PC-9 (cell line): ENCODE data around the gene ABHD17A. TPM values are rescaled to one million over a fixed set of nuclear protein-coding genes. Genes with fewer than 3 reads are reported as not detected.

Source experiments
- BruUV-seq: library from RNA; stranded (reverse); fragments of 400-500 nt; replicated peaks from 2 replicates; lab custom pipeline; 2021; lab: Mats Ljungman, UMichigan
- CTCF ChIA-PET: fragments of 300-600 bp; sonication (Branson Sonifier 250); formaldehyde crosslinking; loops from one replicate; lab custom pipeline; 2022; ENCODE audit warnings: antibody characterized with exemption; lab: Charles Lee
- POLR2A ChIA-PET: fragments of 300-600 bp; sonication (Branson Sonifier 250); formaldehyde crosslinking; loops from one replicate; lab custom pipeline; 2022; ENCODE audit warnings: antibody characterized with exemption; ENCODE audit not compliant: unreplicated experiment; lab: Charles Lee
- DNase-seq, 2 experiments: peaks; one replicate each; pipeline versions ENCODE4 v3.0.0 to v3.0.0-alpha.2; 2015 to 2022; ENCODE audit warnings: mixed read lengths in 1 of 2
- H2AFZ ChIP-seq: fragments of 200-600 bp; sonication (generic); 2 replicates; pipeline ENCODE4 v1.8.1; 2017; ENCODE audit warnings: antibody characterized with exemption
- H3F3A ChIP-seq: fragments of 200-600 bp; sonication (generic); 2 replicates; pipeline ENCODE4 v1.8.1; 2017; ENCODE audit warnings: antibody characterized with exemption, mild to moderate bottlenecking, low read depth; ENCODE audit not compliant: insufficient read depth
- H3K27ac ChIP-seq: fragments of 200-600 bp; sonication (generic); 2 replicates; pipeline ENCODE4 v1.6.1; 2016; ENCODE audit warnings: mixed run types
- H3K27me3 ChIP-seq: fragments of 200-600 bp; sonication (generic); 2 replicates; pipeline ENCODE4 v1.6.1; 2016; ENCODE audit warnings: low read depth, mixed run types; ENCODE audit not compliant: insufficient read depth
- H3K36me3 ChIP-seq: fragments of 200-600 bp; sonication (generic); 2 replicates; pipeline ENCODE4 v1.6.1; 2016; ENCODE audit warnings: low read depth, mixed run types
- H3K4me1 ChIP-seq: fragments of 200-600 bp; sonication (generic); replicated peaks from 2 replicates; pipeline ENCODE4 v1.6.1; 2016; ENCODE audit warnings: mixed run types; ENCODE audit not compliant: insufficient read depth
- H3K4me2 ChIP-seq: fragments of 200-600 bp; sonication (generic); 2 replicates; pipeline ENCODE4 v1.6.1; 2017; ENCODE audit warnings: mixed run types
- H3K4me3 ChIP-seq: fragments of 200-600 bp; sonication (generic); 2 replicates; pipeline ENCODE4 v1.6.1; 2016; ENCODE audit warnings: mixed run types
- H3K79me2 ChIP-seq: fragments of 200-600 bp; sonication (generic); 2 replicates; pipeline ENCODE4 v1.6.1; 2017; ENCODE audit warnings: low read depth, mixed run types
- H3K9me2 ChIP-seq: fragments of 200-600 bp; sonication (generic); 2 replicates; pipeline ENCODE4 v1.8.1; 2017; ENCODE audit warnings: mild to moderate bottlenecking; ENCODE audit not compliant: insufficient read depth
- H3K9me3 ChIP-seq: fragments of 200-600 bp; sonication (generic); 2 replicates; pipeline ENCODE4 v1.8.1; 2016; ENCODE audit warnings: low read depth; ENCODE audit not compliant: insufficient read depth
- H4K20me1 ChIP-seq: fragments of 200-600 bp; sonication (generic); 2 replicates; pipeline ENCODE4 v1.8.1; 2017; ENCODE audit not compliant: insufficient read depth
- CTCF ChIP-seq: fragments of 200-600 bp; sonication (generic); conservative IDR thresholded peaks from 2 replicates; pipeline ENCODE4 v1.6.1; 2017; ENCODE audit warnings: mixed run types, antibody characterized with exemption, mild to moderate bottlenecking, moderate library complexity
- EZH2 ChIP-seq: fragments of 200-600 bp; sonication (generic); IDR thresholded peaks from 2 replicates; pipeline ENCODE4 v1.8.0; 2017; ENCODE audit warnings: antibody characterized with exemption, low read depth
- intact Hi-C: fragments of 100-400 bp; cut with micrococcal nuclease; formaldehyde crosslinking; loops from one replicate; pipeline ENCODE4 v1.10.0; 2022; ENCODE audit not compliant: unreplicated experiment
- total RNA-seq: library from RNA; stranded (reverse); gene quantifications from 2 replicates; pipeline ENCODE4 v1.2.3, GENCODE V29; 2021

The ABHD17A gene
- total RNA-seq, 1 experiment from 2014 or later, result 35.9 TPM

- Histone ChIP-seq H3K4me3 (no peak overlapping the region), H3K27me3 (no peaks in the 10 kb centered on the region), H3K4me2 (no peak overlapping the region), H3K27ac (no peak overlapping the region), H4K20me1 (peaks cover 36% of the 10 kb centered on the region), H3F3A (no peaks in the 10 kb centered on the region), H2AFZ (no peak overlapping the region), H3K36me3 (no peaks in the 10 kb centered on the region), H3K79me2 (peaks cover 5% of the 10 kb centered on the region; the same call in 1 of the 2 replicates), H3K9me2 (no peaks in the 10 kb centered on the region), H3K9me3 (no peaks in the 10 kb centered on the region), H3K4me1 (no peaks in the 10 kb centered on the region)
- TF ChIP-seq EZH2 (no peak), CTCF (no peak)
- POLR2A ChIA-PET, result no interaction called here
- no peak for DNase-seq
- CTCF ChIA-PET, result no interaction called here
- BruUV-seq, result no TSS peak
- intact Hi-C loops, result no loop called here
These were observed 48.7 kb downstream of the ABHD17A start for GRCh38 chr19:1836458-1837221.

GRCh38 chr19:1833540-1833939, 51.8 kb downstream of the ABHD17A start:
- Histone ChIP-seq H3K27ac (no peak overlapping the region), H3F3A (no peaks in the 10 kb centered on the region), H2AFZ (no peak overlapping the region), H3K79me2 (0 out of 2 replicates have a peak, but pooled peaks cover 5% of the 10 kb centered on the region), H3K4me1 (no peaks in the 10 kb centered on the region), H3K9me3 (no peaks in the 10 kb centered on the region), H3K36me3 (no peaks in the 10 kb centered on the region), H3K9me2 (no peaks in the 10 kb centered on the region), H4K20me1 (peaks cover 24% of the 10 kb centered on the region), H3K4me2 (no peak overlapping the region), H3K27me3 (no peaks in the 10 kb centered on the region), H3K4me3 (no peak overlapping the region)
- ChIA-PET POLR2A (no interaction called here), CTCF (no interaction called here)
- no peak for DNase-seq
- TF ChIP-seq EZH2 (no peak), CTCF (no peak)
- intact Hi-C loops, result no loop called here
- no TSS peak for BruUV-seq

GRCh38 chr19:1832046-1832663, 53.1 kb downstream of the ABHD17A start:
- ChIA-PET CTCF (no interaction called here), POLR2A (no interaction called here)
- Histone ChIP-seq H3K4me1 (no peaks in the 10 kb centered on the region), H3K9me3 (no peaks in the 10 kb centered on the region), H3K9me2 (no peaks in the 10 kb centered on the region), H3K4me3 (no peak overlapping the region), H3K79me2 (0 out of 2 replicates have a peak, but pooled peaks cover 4% of the 10 kb centered on the region), H3F3A (no peaks in the 10 kb centered on the region), H3K36me3 (no peaks in the 10 kb centered on the region), H3K27me3 (no peaks in the 10 kb centered on the region), H4K20me1 (peaks cover 14% of the 10 kb centered on the region), H3K4me2 (no peak overlapping the region), H3K27ac (no peak overlapping the region), H2AFZ (no peak overlapping the region)
- intact Hi-C loops, result no loop called here
- no peak for DNase-seq
- TF ChIP-seq CTCF (no peak), EZH2 (no peak)
- no TSS peak for BruUV-seq
